Islet precursor cell (in vitro differentiated cells): Measurements from ENCODE around the gene GABPB2.
"Not testable (repeated sequence)": the region's sequence is repeated elsewhere in the genome, so short reads cannot be mapped to it uniquely, and the experiment has no call there.

Experiments
- DNase-seq: peaks from one replicate; pipeline ENCODE4 v3.0.0-alpha.2; 2018

The GABPB2 gene

GRCh38 chr1:151060007-151060656, 10.4 kb upstream of the GABPB2 start, which contains the start of gene MLLT11:
Gene MLLT11 (plus strand): TSS chr1:151060397. CDS start chr1:151067225, 6,828 bp downstream.
- DNase-seq: peak; percentile 96

GRCh38 chr1:151060657-151061421, 9.7 kb upstream of the GABPB2 start:
- DNase-seq: no peak

- no peak for DNase-seq
Measured at GRCh38 chr1:151061704-151062103, 8.9 kb upstream of the GABPB2 start.

GRCh38 chr1:151062741-151063371, 7.7 kb upstream of the GABPB2 start:
- no peak for DNase-seq

- DNase-seq: no peak
Measured at GRCh38 chr1:151065089-151065645, 5.4 kb upstream of the GABPB2 start.

- DNase-seq: no peak
Measured at GRCh38 chr1:151067185-151067584, 3.4 kb upstream of the GABPB2 start.

- no peak for DNase-seq
Measured at GRCh38 chr1:151069103-151069486, 1.5 kb upstream of the GABPB2 start.

- peak; percentile 32 for DNase-seq
Measured at GRCh38 chr1:151072224-151072623, 1.7 kb downstream of the GABPB2 start.

- DNase-seq: no peak
Measured at GRCh38 chr1:151085953-151086559, 15.5 kb downstream of the GABPB2 start.

GRCh38 chr1:151097426-151097825, 26.9 kb downstream of the GABPB2 start:
- not testable (repeated sequence) for DNase-seq

- no peak for DNase-seq
Measured at GRCh38 chr1:151098126-151098525, 27.6 kb downstream of the GABPB2 start.

- DNase-seq: no peak
Measured at GRCh38 chr1:151104630-151105029, 34.1 kb downstream of the GABPB2 start.

GRCh38 chr1:151106894-151107293, 36.3 kb downstream of the GABPB2 start:
- DNase-seq: no peak

- no peak for DNase-seq
Measured at GRCh38 chr1:151108331-151108730, 37.8 kb downstream of the GABPB2 start.

GRCh38 chr1:151113877-151114276, 43.3 kb downstream of the GABPB2 start:
- no peak for DNase-seq

GRCh38 chr1:151124763-151125403, 54.3 kb downstream of the GABPB2 start:
- DNase-seq: no peak

GRCh38 chr1:151128800-151129199, 58.2 kb downstream of the GABPB2 start:
- DNase-seq: peak; percentile 82

- peak; percentile 96 for DNase-seq
Measured at GRCh38 chr1:151130987-151131586, 60.5 kb downstream of the GABPB2 start.

GRCh38 chr1:151131701-151132334, 61.3 kb downstream of the GABPB2 start:
- DNase-seq: peak; percentile 83

- peak; percentile 48 for DNase-seq
Measured at GRCh38 chr1:151132335-151133017, 61.9 kb downstream of the GABPB2 start.
